Uterus (tissue), 4 donors: Measurements from ENCODE around the gene UBE2D2. TPM values are rescaled to one million over a fixed set of nuclear protein-coding genes. Genes with fewer than 3 reads are reported as not detected.
"Not testable (repeated sequence)": the region's sequence is repeated elsewhere in the genome, so short reads cannot be mapped to it uniquely, and the experiment has no call there.

ENCODE experiments used
- DNase-seq, 2 donors: peaks; one replicate each; pipeline ENCODE4 v3.0.0-alpha.2; 2019 to 2020
- H3K27ac ChIP-seq, 2 donors: fragments of 200-600 bp; sonication (generic); 1 replicate in 1 of 2; 2 replicates in 1 of 2; pipeline ENCODE4 v1.5.1; 2016 to 2018
- H3K27me3 ChIP-seq, 2 donors: fragments of 200-600 bp; sonication (generic); one replicate each; pipeline ENCODE4 v1.5.1; 2018 to 2019; ENCODE audit warnings: control low read depth in 1 of 2
- H3K36me3 ChIP-seq, 2 donors: fragments of 200-600 bp; sonication (generic); one replicate each; pipeline ENCODE4 v1.5.1; 2019; ENCODE audit warnings: control low read depth in 1 of 2
- H3K4me1 ChIP-seq, 2 donors: fragments of 200-600 bp; sonication (generic); one replicate each; pipeline ENCODE4 v1.5.1; 2018 to 2019; ENCODE audit warnings: control low read depth in 1 of 2
- H3K4me3 ChIP-seq, 2 donors: fragments of 200-600 bp; sonication (generic); 1 replicate in 1 of 2; 2 replicates in 1 of 2; pipeline ENCODE4 v1.5.1; 2018 to 2019; ENCODE audit warnings: mild to moderate bottlenecking in 1 of 2
- H3K9me3 ChIP-seq, 2 donors: fragments of 200-600 bp; sonication (generic); one replicate each; pipeline ENCODE4 v1.5.1; 2019; ENCODE audit warnings: control low read depth in 1 of 2
- POLR2A ChIP-seq, 2 donors: fragments of 450-650 bp; IDR thresholded peaks; one replicate each; pipeline ENCODE4 v1.6.1; 2016; ENCODE audit warnings: antibody characterized with exemption in 2 of 2, mild to moderate bottlenecking in 1 of 2, moderate library complexity in 1 of 2
- intact Hi-C: fragments of 100-400 bp; cut with DNase I; formaldehyde crosslinking; loops from one replicate; pipeline ENCODE4 v1.15.1; 2023; ENCODE audit warnings: low total_unique reads
- total RNA-seq, 4 donors: library from RNA; depleted of rRNA in 3 of 4; stranded (reverse); fragments of >200 nt in 3 of 4; gene quantifications; one replicate each; pipeline versions ENCODE4 v1.1.0 to v1.2.4, GENCODE V29; 2014 to 2023
- TF ChIP-seq, protein P1 (sequence below), 4 experiments: fragments of 200-600 bp in 2 of 4; fragments of 450-650 bp in 2 of 4; sonication (generic) in 2 of 4; IDR thresholded peaks; one replicate each; pipeline ENCODE4 v1.5.1; 2016 to 2019; ENCODE audit warnings: antibody characterized with exemption in 4 of 4, mild to moderate bottlenecking in 2 of 4, moderate library complexity in 1 of 4
- donor health status: DM: yes; HTN: yes; CAD: no.

UBE2D2 gene
- total RNA-seq, result 100 to 1,000 TPM in 1 of 4 donors, 10 to 100 TPM in 3; 34.1 to 153 (median 76.3) TPM

GRCh38 chr5:139560752-139561654 is at the start of gene UBE2D2:
Gene UBE2D2 (plus strand): TSS chr5:139561339. CDS start chr5:139561792, 453 bp downstream.
- H3K4me3 ChIP-seq, result peak within 1 kb of the TSS; percentile 81 to 92
- TF ChIP-seq, protein P1, sequence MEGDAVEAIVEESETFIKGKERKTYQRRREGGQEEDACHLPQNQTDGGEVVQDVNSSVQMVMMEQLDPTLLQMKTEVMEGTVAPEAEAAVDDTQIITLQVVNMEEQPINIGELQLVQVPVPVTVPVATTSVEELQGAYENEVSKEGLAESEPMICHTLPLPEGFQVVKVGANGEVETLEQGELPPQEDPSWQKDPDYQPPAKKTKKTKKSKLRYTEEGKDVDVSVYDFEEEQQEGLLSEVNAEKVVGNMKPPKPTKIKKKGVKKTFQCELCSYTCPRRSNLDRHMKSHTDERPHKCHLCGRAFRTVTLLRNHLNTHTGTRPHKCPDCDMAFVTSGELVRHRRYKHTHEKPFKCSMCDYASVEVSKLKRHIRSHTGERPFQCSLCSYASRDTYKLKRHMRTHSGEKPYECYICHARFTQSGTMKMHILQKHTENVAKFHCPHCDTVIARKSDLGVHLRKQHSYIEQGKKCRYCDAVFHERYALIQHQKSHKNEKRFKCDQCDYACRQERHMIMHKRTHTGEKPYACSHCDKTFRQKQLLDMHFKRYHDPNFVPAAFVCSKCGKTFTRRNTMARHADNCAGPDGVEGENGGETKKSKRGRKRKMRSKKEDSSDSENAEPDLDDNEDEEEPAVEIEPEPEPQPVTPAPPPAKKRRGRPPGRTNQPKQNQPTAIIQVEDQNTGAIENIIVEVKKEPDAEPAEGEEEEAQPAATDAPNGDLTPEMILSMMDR (IDR thresholded peaks at IDR 0.05), result no peak
- peak; percentile 50 to 81 for TF ChIP-seq POLR2A (IDR thresholded peaks at IDR 0.05)
- intact Hi-C loops, result no loop called here
- peak; percentile 96 to 98 for DNase-seq
- H3K27me3 ChIP-seq, result no peaks in the 10 kb centered on the region
- H3K36me3 ChIP-seq, result no peaks in the 10 kb centered on the region
- no peaks in the 10 kb centered on the region for H3K9me3 ChIP-seq
- H3K4me1 ChIP-seq, result peaks cover 5 to 9% of the 10 kb centered on the region in 2 donors
- H3K27ac ChIP-seq, result peak within 1 kb of the TSS; percentile 95 to 97

DNA sequence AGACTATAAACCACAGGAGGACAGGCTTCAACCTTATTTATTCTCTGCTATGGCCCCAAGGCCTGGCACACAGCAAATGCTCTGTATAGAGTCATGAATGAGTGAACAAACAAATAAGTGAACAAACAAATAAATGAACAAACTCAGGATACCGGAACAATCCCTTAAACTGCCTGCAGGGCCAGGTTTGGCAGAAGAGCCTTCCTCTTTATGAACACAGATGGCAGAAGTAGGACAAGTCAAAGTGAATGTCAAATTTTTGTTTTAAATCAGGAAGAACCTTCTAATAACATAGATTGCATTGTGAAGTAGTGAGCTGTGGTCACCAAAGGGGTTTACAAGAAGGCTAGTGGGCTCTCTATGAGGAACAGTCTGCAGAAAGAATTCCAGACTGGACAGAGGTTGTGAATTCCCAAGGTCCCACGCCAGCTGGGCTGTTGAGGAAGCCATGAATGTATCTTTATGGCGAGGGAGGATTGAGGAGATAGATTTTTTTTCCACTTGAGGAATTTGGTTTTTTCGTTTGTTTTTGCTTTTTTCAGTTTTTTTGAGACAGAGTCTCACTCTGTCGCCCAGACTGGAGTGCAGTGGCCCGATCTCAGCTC is 48.3 kb upstream of the UBE2D2 start:
- Histone ChIP-seq H3K27me3 (no peaks in the 10 kb centered on the region), H3K36me3 (no peaks in the 10 kb centered on the region), H3K9me3 (no peaks in the 10 kb centered on the region), H3K27ac (no peak overlapping the region), H3K4me3 (no peak overlapping the region), H3K4me1 (no peaks in the 10 kb centered on the region)
- intact Hi-C loops, result no loop called here
- TF ChIP-seq, protein P1 (IDR thresholded peaks at IDR 0.05), result no peak
- no peak for TF ChIP-seq POLR2A (IDR thresholded peaks at IDR 0.05)
- no peak for DNase-seq

GRCh38 chr5:139513434-139513833 is 47.7 kb upstream of the UBE2D2 start:
- H3K9me3 ChIP-seq, H3K36me3 ChIP-seq, H3K27me3 ChIP-seq, H3K27ac ChIP-seq, H3K4me1 ChIP-seq, H3K4me3 ChIP-seq, intact Hi-C loops: not testable (repeated sequence)
- peak; percentile 56 to 57 for DNase-seq
- TF ChIP-seq, protein P1 (IDR thresholded peaks at IDR 0.05), result peak; percentile 35 to 82 (median 51)

- Histone ChIP-seq H3K27me3 (no peaks in the 10 kb centered on the region), H3K36me3 (no peaks in the 10 kb centered on the region), H3K27ac (no peak overlapping the region), H3K4me3 (no peak overlapping the region), H3K4me1 (no peaks in the 10 kb centered on the region), H3K9me3 (no peaks in the 10 kb centered on the region)
- no peak for TF ChIP-seq POLR2A (IDR thresholded peaks at IDR 0.05)
- TF ChIP-seq, protein P1 (IDR thresholded peaks at IDR 0.05), result no peak
- intact Hi-C loops, result no loop called here
- DNase-seq, result no peak
Measured at GRCh38 chr5:139513852-139514485, 47.2 kb upstream of the UBE2D2 start.

GRCh38 chr5:139514486-139514856 is 46.7 kb upstream of the UBE2D2 start:
- no peaks in the 10 kb centered on the region for H3K36me3 ChIP-seq
- H3K4me3 ChIP-seq, result no peak overlapping the region
- H3K27ac ChIP-seq, result no peak overlapping the region
- H3K27me3 ChIP-seq, result no peaks in the 10 kb centered on the region
- H3K9me3 ChIP-seq, result no peaks in the 10 kb centered on the region
- no peak for DNase-seq
- TF ChIP-seq, protein P1 (IDR thresholded peaks at IDR 0.05), result no peak
- no peak for TF ChIP-seq POLR2A (IDR thresholded peaks at IDR 0.05)
- intact Hi-C loops, result no loop called here
- H3K4me1 ChIP-seq, result no peaks in the 10 kb centered on the region
